Stimulated activated CD8-positive, alpha-beta memory T cell treated with anti-CD3 and anti-CD28 coated beads, Interleukin-7, amount 100 ng/mL, for 48 hours (primary cell): Measurements from ENCODE around the gene NPFFR1.

Experiments used
- DNase-seq, 2 donors: peaks; one replicate each; pipeline ENCODE4 v3.0.0-alpha.2; 2020; ENCODE audit warnings: low read depth in 1 of 2; ENCODE audit errors: extremely low read depth in 1 of 2

The NPFFR1 gene

DNA sequence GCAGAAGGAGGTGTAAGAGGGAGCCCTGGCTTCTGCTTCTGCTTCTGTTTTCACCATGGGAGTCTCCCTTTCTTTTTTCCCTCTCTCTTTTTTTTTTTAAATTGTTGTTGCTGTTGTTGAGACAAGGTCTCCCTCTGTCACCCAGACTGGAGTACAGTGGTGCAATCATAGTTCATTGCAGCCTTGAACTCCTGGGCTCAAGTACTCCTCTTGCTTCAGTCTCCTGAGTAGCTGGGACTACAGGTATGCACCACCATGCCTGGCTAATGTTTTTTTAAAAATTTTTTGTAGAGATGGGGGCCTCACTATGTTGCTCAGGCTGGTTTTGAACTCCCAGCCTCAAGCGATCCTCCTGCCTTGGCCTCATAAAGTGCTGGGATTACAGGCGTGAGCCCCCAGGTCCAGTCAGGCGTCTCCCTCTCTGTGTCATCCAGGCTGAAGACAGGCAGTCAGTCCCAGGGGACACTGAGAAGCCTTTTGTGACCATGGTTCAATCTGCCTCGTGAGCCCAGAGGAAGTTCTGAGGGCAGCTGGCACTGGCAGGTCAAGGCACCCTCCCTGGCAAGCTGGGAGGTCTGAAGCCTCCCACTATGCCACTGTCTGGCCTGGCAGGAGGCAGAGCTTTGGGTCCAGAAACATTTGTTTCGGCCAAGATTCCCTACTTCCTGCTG is 33.6 kb upstream of the NPFFR1 start:
- DNase-seq = no peak

DNA sequence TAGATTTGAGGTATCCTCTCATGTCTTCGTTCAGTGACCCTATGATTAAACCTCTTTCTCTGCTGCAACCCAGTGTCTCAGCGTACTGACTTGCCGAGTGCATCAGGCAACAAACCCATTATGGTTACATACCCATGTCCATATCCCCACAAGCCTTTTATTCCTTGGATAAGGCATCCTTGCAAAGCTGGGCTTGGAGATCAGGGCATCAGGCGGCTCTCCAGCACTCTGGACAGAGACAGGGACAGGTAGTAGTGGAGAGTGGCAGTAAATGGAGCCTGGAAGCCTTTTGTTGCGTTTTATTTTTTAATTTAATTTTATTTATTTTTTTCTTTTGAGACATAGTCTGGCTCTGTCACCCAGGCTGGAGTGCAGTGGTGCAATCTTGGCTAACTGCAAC is 32.0 kb upstream of the NPFFR1 start:
- no peak for DNase-seq

DNA sequence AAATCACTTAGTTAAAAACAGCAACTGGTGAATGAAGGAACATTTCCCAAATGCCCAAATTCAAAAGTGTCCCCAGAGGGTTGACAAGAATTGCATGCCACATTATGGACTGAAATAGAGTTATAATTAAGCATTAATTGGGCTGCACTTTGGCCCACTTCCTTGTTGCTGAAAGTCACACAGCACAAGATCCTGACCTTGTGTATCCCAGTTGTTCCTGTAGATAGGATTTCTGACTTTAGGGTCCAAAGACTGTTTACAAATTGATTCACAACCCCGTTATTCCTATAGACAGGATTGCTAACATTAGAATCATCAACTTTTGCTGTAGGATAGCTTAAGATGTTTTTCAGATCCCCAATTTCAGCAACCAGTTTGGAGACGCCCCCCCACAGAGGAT is 31.5 kb upstream of the NPFFR1 start:
- DNase-seq = no peak

DNA sequence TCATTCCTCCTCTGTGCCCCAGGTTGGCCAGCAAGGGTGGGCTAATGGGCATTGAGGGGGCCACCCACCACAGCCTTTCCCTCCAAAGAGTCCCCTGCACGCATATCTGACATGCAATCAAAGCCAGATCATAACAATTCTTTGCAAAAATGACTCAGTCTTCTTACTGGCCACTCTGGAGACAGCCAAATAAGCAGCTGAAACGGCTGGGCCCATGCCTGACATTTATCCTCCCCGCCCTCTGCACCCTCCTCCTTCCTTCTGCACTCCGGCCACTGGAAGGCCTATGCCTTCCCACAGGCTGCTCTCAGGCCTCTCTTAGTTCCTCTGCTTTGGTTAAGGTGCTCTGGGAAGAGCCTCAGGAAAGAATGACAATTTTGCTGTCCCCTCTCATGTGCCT is 29.2 kb upstream of the NPFFR1 start:
- no peak for DNase-seq

DNA sequence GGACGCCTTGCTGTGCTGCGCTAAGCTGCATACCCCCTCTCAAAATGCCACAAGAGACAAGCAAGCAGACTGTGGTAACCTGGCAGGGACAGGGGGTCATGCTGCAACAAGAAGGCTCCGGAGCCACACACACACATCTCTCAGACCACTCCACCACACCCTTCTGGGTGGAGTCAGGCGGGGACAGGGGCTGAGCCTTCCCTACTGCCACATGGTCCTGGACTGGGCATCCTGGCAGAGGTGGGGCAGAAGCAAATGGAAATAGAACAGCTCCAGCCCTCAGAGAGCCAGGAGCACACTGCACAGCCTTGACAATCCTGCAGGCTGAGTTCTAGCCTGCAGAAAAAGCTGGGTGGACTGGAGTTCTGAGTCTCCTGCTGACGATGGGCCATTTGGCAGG is 28.4 kb upstream of the NPFFR1 start:
- DNase-seq = no peak

DNA sequence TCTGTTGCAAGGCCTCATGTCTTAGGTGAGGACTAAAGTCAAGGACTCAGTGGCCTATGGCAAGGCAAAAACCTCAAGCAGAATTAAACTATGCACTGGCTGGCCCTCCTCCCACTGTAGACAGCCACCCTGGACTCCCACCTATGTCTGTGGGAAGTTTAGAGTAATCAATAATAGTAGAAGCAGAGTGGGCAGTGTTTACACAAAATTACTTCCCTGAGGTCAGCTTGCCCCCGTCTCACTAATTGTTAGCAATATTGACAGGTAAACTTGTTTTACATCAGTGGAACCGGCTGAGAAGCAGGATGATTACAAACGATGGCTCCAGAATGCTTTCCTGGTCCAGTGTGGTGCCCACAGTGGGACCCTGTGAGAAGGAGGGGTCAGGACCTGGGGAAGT is 27.9 kb upstream of the NPFFR1 start:
- no peak for DNase-seq

DNA sequence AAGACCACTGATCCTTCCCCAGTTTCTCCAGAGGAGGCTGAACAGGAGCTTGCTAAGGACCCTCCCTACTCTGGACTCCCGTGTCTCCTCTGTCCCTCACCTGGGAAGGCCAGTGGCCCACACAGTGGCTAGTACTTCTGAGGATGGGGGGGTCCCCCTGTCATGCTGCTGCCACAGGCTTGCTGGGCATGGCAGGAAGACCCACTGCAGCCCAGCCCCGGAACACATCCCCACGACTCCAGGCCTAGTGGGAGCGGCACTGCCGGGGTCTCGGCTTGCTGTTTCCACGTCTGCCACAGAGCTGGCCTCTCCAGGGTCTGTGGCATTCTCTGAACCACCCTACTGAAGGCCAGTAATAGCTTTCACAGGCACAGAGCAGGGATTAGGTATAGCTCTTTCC is 25.9 kb upstream of the NPFFR1 start:
- no peak for DNase-seq

DNA sequence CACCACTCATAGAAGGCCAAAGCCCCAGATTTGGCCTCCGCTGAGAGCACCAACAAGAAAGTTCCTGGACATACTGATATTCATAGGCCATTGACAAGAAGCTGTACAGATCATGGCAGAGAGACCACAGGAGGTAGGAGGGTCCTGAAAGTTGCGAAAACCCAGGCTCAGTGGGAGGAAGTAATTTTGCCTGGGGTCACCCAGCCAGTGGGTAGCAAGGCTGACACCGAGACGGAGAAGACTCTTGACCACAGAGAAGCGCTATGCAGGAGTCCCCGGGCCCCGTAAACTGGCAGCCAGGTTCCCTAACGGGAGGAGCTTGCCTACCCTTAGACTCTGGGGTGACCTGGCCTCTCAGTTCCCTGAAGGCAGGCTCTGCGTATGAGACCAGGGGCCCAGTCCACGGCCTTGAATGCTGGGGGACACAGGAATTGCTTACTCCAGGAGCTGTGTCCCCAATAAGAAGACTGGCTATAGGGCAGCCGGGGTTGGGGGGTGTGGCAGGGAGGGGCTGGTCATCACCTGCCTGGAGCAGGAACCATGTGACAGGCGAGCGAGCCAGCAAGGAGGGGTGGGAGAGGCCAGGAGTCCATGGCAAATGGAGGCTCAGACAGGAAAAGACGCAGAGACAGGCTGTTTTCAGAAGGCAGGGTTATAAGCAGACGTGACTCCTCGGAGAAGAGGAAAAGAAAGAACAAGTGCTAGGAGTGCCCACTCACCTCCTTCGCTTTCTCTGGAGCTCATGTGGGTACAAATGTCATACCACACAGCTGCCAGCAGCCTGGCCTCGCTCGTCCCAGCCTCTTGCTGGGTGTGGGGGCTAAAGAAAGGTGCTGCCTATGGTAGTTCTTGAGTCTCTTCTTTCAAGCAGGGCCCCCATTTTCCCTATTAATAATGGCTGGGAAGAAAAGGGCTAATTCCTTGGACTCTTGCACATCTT is 24.6 kb upstream of the NPFFR1 start:
- no peak for DNase-seq

DNA sequence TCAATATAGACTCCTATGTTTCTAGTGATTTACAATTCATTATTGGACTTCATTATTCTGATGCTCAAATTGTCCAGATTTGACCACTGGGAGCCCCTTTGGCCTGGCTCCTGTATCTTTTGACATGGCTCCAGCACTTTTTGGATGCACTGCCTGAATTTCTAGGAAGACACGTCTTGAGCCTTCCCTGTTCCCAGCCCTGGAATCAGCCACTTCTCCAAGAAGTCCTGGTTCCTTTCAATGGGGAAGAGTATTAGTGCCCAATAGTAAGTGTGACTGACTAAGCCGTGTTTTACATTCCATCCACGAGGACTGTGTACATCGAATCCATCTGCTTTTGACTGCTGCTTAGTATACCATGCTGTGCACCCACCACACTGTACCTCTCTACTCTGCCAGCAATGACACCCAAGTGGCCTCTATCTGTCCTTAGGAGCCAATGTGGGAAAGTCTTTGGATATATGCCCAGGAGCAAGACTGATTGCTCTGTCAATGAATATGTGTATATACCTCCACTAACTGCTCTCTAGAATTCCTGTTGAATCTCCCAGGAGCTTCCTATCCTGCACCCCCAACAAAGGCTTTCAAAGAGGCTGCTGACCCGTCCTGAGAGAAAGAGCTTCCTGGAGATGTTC is 23.2 kb upstream of the NPFFR1 start:
- no peak for DNase-seq

DNA sequence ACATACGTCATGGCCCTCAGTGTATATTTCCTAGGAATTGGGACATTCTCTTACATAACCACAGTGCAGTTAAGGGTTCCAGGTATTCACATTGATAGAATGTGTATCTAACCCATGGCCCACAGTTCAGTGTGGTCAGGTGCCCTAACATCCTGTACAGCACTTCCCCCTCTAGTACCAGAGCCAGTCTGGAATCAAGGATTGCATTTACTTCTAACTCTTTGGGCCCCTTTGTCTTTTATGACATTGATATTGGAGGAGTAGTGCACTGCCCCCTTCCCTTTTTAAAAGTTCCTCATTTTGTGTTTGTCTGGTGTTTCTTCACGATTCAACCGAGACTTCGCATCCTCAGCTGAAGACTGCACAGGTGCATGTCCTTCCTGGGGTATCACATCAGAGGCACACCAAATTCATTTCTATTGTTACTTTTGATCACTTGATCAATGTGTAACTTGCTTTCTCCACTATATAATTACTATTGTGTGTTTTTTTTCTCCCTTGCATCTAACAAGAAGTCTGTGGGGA is 22.4 kb upstream of the NPFFR1 start:
- no peak for DNase-seq

DNA sequence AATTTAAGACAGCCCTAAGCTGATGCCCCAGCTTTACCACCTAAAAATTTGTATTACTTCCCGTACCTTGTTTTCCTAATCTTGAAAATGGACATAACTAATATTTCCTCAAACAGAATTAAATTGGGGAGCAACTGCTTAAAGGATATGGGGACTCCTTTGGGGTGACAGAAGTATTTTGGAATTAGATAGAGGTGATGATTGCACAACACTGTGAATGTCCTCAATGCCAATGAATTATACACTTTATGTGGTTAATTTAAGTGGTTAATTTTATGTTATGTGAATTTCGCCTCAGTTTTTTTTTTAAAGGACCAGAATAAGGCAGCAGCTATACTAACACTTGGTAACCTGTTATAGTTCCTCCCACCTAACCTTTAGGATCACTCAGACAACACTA is 19.9 kb upstream of the NPFFR1 start:
- no peak for DNase-seq

DNA sequence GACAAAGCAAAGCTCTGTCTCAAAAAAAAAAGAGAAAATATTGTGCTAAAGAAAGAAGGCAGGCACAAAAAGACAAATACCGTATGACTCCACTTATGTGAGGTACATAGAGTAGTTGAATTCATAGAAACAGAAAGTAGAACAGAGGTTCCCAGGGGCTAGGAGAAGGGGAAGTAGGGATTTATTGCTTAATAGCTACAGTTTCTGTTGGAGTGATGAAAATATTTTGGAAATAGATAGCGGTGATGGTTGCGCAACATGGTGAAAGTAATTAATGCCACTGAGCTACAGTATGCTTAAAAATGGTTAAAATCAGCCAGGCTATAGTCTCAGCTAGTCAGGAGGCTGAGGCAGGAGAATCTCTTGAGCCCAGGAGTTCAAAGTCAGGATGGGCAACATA is 18.5 kb upstream of the NPFFR1 start:
- no peak for DNase-seq

DNA sequence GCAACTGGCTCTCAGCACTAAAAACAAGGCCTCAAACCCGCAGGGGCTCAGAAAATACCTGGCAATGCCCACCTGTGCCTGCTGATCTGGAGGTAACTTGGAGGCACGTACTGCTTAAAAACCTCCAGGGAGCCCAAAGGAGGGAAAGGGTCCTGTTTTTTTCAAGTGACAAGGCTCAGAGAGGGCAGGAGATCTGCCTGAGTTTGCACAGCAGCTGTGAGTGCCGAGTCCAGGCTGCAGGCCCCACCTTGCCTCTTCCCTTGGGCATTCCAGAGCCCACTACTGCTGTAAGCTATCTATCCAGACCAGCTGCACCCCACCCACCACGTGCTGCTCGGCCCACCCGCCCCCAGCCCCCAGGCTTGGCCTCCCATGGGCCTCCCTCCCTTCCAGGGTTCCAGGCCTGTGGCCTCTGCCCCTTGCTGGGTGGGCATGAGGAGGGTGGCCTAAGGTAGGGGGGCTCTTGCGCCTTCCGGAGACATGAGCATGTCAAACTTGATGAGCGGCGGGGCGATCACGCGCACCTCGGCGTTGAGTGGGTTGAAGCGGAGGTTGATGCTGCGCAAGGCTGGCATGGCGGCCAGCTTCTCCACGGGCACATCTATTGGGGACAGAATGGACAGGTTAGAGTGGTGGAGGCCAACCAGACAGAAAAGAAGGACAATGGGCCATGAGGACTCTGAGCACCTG is 17.2 kb upstream of the NPFFR1 start:
- no peak for DNase-seq

DNA sequence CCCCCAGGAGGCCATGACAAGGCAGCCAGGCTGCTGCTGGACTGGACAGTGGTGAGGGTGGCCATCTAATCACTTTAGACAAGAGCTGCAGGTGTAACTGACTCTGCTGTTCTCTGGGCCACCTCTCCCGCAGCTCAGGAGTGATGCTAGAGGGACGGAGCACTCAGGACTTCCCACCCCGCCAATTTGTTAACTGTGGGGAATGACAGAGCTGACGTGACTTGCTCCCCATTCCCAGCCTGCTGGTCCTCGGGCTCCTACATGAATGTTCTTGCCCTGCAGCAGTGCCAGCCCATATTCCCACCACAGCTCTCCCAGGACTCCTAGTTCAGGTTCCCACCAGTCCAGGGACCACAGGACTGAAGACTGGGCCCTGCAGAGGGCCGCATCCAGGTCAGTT is 16.7 kb upstream of the NPFFR1 start:
- DNase-seq = no peak

DNA sequence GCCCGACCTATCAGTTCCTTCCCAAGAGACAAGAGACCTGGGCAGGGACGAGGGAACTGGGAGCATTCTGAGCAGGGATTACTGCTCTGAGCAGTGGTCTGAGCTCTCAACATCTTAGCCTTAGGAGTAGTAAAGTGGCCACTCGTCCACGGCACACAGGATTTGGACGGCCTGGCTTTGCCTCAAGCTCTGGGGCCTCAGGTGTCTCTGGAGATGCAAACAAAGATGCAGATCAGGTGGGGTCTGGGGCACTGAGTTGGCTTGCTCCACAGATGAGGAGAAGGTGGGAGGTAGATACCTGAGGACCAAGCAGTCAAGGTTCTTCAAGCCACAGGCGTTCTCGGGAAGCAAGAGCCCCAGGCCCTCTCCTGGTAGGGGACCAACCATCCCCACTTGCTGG is 16.1 kb upstream of the NPFFR1 start:
- DNase-seq = no peak

DNA sequence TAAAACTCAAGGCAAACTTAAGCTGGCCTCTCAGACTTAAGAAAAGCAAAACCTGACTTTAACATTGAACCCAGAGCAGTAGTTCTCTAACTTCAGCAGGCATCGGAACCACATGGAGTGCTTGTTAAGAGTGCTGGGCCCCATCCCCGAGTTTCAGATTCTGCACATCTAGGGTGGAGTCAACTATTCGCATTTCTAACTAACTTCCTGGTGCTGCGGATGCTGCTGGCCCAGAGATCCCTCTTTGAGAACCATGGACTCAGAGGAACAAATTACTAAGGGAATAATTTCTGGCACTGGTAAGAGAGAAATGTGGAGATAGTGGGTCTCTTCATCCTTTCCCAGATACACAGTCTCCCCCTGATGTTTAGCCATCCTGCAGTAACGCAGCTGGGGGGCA is 14.6 kb upstream of the NPFFR1 start:
- no peak for DNase-seq

DNA sequence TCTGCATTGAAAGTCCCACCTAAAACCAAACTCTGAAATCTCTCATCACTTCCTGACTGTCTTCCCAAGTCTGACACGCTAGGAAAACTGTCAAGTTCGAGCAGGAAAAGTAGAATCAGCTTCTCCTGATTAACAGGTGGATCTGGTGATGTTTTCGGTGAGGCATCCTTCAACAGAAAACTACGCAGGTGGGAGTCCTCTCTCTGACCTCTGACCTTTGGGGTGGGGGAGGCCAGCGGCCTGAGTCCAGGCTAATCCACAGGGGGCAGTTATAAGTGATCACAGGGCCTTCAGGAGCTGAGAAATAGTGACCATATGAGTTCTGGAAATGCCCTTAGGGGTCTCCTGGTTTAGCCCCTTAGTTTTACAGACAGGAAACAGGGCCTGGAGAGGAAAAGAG is 13.4 kb upstream of the NPFFR1 start:
- DNase-seq = no peak

DNA sequence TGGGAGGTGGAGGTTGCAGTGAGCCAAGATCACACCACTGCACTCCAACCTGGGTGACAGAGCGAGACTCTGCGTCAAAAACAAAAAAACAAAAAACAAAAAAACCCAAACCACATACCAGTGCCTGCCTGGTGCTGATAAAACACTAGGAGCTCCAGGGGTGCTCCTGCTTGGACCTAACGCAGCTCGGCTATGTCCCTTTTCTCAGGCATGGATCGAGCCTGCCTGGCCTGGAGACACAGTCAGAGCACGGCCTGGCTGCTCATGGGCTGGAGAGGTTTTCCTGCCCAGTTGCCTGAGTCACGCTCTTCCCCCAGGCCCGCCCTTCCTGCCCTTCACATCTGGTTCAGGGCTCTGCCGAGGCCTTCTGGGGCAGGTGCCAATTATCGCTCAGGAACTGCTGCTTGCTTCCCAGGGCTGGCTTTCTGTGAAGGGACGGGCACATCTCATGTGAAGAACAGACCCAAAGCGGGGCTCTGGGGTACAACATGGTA is 12.6 kb upstream of the NPFFR1 start:
- DNase-seq = no peak

DNA sequence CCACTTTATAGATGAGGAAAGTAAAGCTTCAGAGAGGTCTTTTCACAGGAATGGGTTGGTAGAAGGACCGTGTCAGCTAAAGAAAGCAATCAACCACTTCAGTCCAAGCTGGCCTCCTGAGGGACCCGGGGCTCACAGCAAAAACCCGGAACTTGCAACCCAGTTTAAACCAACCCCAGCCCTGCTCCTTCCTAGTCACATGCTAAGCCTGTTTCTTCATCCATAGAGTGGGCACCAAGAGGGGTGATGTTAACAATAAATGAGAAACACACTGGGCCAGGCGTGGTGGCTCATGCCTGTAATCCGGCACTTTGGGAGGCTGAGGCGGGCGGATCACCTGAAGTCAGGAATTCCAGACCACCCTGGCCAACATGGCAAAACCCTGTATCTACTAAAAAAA is 12.1 kb upstream of the NPFFR1 start:
- DNase-seq = no peak

DNA sequence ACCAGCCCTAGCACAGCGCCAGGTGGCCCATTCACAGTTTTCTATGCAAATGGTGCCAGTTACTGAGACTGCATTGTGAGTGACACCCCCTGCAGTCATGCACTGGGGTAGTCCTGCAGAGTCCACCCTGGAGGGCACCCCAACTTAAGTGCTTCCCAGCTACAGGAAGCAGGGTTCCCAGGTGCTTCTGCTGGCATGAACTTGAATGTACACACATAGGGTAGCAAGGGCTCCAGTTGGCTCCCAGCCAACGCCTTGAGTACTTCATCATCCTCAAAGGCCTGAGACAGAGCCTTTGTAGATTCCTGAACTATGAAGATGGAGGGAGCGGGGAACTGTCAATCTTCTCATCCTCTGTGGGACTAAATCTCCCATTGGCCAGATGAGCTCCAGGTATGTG is 11.5 kb upstream of the NPFFR1 start:
- DNase-seq = no peak
